HG03575 (cell line): ENCODE data around the gene MED15.
"Not testable (repeated sequence)": the region's sequence is repeated elsewhere in the genome, so short reads cannot be mapped to it uniquely, and the experiment has no call there.

Experiments
- ATAC-seq: cut with Tn5 transposase; IDR thresholded peaks from one replicate; pipeline ENCODE4 v1.9.1; 2021; ENCODE audit not compliant: unreplicated experiment, insufficient number of reproducible peaks, low FRiP score; ENCODE audit errors: extremely low read depth

The MED15 gene

DNA sequence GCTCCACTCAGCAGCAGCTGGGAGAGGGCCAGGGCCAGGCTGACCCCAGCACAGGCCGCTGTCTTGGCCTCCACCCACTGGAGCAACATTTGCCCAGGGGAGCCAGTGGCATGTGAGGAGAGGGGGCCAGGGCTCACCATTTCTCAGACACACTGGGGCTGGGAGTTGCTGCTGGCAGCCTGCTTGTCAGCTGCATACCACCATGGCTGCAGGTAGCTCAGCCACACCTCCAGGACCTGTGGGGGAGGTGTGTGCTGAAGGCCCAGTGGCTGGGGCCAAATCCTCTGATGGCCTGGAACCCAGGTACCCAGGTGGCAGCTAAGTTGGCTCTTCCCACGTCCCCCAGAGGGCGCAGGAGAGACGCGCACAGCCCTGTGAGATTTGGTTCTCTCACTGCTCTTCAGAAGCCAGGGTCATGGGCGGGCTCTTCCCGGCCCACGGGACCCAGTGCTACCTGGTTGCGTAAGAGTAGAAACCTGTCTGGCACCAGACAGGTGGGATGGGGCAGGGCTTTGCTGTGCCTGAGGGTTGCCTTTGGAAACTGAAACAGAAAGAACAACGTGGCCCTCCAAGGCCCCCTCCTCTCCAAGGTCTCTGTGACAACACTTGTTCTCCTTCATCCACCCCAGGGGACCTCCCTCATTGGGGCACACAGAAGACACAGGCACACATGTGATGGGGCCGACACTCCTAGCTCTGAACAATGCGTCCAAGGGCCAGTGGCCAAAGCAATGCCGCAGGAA is 98.8 kb downstream of the MED15 start:
- no peak for ATAC-seq

DNA sequence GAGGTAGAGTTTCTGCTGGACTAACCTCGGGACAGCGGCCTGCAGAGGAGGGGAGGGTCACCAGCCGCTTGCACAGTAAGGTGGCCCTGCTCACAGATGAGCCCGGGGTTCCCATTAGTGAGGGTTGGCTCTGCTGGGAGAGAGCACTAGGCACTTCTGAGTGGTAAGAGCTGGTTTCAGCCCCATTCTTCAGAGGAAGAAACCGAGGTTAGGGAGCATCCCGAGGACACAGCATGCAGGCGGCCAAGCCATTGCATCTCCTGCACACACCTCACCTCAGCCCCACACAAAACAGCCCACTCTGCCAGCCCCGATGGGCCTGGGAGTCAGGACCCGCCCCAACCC is 99.3 kb downstream of the MED15 start:
- no peak for ATAC-seq

GRCh38 chr22:20607157-20607907 is 99.9 kb downstream of the MED15 start:
- ATAC-seq = no peak

DNA sequence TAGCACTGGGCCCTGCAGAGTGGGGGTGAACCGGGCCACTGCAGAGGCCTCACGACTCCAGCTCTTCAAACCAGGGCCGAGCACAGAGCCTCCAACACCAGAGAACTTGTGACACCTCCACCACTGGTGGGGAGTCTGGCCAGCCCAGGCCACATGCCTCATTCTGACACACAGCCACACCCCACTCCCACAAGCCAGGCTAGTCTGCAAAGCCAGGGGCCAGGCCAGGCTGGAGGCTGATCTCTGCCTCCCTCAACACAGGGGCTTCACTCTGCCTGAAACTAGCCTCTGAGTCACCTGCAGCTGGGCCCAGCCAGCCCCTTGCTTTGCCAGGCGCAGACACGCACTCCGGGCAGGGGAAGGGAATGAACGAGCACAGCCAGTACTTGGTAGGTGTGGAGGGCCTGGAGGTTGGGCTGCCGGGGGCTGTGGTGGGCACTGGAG is 102.9 kb downstream of the MED15 start:
- no peak for ATAC-seq

GRCh38 chr22:20610757-20611156 is 103.3 kb downstream of the MED15 start:
- ATAC-seq = no peak

- ATAC-seq = no peak
Observed at GRCh38 chr22:20611418-20611817, 104.0 kb downstream of the MED15 start.

- ATAC-seq = no peak
Observed at GRCh38 chr22:20613301-20613700, 105.9 kb downstream of the MED15 start.

DNA sequence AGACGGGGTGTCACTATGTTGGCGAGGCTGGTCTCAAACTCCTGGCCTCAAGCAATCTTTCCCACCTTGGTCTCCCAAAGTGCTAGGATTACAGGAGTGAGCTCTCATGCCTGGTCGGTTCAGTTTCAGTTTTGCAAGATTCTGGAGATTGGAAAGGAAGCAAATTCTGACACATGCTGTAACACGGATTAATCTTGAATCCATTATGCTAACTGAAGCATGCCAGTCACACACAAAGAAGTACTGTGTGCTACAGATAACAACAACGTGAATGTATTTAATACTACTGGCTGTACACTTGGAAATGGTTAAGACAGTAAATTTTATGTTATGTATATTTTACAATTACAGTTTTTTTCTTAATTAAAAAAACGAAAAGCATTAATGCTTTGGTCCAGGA is 107.6 kb downstream of the MED15 start:
- ATAC-seq = no peak

- no peak for ATAC-seq
Observed at GRCh38 chr22:20615533-20616450, 108.4 kb downstream of the MED15 start.

DNA sequence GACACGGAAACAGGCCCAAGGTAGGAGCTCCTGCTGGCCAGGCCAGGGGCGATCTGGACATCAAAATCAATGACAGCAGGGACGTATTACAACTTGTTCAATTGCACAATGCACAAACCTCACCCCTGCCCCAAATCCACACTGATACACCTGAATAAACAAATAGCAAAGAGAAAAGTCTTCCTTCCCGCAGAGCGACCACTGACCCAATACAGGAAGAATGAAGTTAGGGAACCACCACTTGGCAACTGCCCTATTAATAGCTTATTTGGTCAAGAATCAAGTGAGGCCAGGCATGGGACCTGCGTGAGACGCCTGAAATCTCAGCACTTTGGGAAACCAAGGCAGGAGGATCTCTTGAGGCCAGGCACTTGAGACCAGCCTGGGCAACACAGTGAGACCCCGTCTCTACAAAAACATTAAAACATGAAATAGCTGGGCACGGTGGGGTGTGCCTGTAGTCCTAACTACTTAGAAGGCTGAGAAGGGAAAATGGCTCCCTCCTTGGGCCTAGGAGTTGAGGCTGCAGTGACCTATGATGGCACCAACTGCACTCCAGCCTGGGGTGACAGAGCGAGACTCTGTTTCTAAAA is 109.1 kb downstream of the MED15 start:
- ATAC-seq = no peak

DNA sequence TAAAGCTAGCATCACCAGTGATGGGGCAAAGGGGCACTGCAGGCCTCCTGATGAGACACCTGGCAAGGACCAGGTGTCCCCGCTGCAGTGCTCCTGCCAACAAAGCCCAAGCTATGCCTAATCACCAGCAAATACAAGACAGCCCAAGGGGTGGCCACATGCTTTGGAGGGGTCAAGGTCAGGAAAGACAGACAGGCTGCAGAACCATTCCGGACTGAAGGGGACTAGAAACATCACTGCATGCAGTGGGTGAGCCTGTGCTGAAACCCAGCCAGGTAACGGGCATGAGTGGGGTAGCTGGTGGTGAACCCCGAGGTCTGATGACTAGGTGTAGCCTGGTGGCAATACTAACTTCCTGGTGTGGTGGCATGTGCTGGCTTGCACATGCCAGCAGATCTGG is 111.1 kb downstream of the MED15 start:
- no peak for ATAC-seq

- no peak for ATAC-seq
Observed at GRCh38 chr22:20619045-20619892, 111.9 kb downstream of the MED15 start.

DNA sequence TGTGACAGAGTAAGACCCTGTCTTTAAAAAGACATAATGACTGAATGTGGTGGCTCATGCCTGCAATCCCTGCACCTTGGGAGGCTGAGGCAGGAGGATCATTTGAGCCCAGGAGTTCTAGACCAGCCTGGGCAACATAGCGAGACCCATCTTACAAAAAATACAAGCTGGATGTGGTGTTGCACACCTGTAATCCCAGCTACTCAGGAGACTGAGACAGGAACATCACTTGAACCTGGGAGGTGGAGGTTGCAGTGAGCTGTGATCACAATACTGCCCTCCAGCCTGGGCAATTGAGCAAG is 112.4 kb downstream of the MED15 start:
- not testable (repeated sequence) for ATAC-seq

DNA sequence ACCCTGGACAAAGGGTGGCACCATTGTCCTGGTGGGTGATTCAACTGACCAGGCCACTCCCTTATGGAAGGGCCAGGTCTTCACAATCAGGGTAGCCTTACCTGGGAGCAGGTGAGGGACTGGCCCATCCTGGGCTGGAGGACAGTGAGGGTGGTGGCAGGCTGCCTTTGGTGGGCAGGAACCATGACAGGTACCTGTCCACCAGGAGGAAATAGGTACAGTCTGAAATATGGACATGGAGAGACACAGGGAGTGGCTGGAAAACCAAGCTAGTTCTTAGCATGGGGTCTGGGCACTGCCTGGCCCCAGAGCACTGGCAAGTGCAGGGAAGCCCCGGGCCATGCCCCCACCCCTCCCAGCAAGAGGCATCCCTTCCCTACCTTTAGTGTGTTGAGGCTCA is 113.8 kb downstream of the MED15 start:
- no peak for ATAC-seq

- ATAC-seq = no peak
Observed at GRCh38 chr22:20622650-20623339, 115.4 kb downstream of the MED15 start.

DNA sequence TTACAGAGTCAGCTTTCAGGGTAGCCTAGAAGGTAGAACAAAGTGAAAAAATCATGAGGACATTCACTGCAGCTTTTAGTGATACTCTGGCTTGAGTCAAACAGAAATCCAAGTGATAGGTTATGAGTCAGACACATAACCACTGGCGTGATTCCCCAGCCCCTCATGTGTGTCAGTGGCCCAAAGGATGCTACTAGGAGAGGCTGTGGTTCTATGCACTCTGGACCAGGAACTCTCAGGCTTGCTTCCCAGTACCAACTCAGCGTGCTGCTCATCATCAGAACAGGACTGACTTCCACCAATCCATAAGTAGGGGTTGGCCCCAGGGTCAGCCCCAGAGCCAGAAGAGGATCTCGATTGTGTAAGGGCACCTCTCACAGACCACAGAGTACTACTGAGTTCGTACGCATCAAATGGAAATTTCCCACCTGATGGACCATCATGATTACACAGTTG is 116.8 kb downstream of the MED15 start:
- no peak for ATAC-seq

DNA sequence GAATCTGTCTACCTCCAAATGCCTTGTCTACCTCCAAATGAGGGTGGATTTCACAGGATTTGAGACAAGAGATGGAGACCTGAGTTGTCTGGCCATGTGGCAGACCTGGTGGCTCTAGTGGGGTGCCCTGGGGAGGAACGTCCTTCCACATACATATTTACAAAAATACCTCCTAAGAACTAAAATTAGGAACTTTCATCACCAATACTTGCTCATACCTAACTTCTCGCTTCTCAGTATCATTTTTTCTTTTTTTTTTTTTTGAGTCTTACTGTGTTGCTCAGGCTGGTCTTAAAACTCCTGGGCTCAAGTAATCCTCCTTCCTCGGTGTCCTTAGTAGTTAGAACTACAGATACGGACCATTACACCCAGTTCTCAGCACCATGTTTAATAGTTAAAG is 117.9 kb downstream of the MED15 start:
- no peak for ATAC-seq

DNA sequence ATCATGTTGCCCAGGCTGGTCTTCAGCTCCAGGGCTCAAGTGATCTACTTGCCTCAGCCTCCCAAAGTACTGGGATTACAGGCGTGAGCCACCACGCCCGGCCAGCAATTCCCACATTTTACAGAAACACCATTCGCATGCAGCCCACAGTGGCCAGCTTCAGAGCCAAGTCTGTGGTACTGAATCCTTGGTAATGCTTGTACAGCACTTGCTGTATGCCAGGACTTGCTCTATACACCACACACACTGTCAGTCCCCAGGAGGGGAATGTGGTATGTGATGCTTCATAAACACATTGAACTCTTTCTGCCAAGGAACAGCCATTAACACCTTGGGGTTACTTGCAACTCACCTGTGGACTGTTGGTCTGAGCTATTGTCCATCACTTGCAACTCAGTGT is 119.4 kb downstream of the MED15 start:
- ATAC-seq = no peak
